Stimulated activated CD8-positive, alpha-beta memory T cell treated with anti-CD3 and anti-CD28 coated beads, Interleukin-4, amount 100 ng/mL, for 1 hour (primary cell): Measurements from ENCODE around the gene ABR.
"Not testable (repeated sequence)": the region's sequence is repeated elsewhere in the genome, so short reads cannot be mapped to it uniquely, and the experiment has no call there.

Experiments
- DNase-seq, 2 donors: peaks; one replicate each; pipeline ENCODE4 v3.0.0-alpha.2; 2020; ENCODE audit warnings: low read depth in 2 of 2, low spot score in 1 of 2

The ABR gene

DNA sequence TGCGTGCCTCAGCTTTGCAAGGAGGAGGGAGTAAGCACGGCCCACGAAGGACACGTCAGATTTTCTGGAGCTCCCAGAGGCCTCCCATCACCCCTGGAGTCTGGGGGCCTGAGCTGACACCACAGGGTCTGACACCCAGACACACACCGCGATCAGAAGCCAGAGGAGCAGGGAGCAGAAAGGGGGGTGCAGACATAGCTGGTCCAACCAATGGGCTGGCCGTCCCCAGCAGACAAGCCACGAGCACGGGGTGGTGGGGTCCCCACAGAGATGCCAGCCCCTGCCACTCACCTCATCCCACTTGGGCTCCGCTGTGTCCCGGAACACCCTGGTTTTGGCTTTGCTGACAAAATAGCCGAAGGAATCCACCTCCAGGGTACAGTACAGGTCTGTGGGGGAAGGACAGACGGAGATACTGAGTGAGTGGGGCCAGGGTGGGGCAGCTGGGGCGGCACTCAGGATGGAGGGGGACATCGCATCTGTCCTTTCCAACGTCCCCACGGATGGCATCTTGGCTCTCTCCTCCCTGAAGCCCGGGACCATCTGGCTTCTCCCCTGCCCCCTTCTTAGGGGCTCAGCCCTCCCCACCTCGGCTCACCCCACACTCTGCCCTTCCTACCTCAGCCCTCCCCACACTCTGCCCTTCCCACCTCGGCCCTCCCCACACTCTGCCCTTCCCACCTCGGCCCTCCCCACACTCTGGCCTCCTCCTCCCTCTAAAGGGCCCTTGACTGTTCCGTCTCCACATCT, 129.4 kb downstream of the ABR start:
- no peak for DNase-seq

DNA sequence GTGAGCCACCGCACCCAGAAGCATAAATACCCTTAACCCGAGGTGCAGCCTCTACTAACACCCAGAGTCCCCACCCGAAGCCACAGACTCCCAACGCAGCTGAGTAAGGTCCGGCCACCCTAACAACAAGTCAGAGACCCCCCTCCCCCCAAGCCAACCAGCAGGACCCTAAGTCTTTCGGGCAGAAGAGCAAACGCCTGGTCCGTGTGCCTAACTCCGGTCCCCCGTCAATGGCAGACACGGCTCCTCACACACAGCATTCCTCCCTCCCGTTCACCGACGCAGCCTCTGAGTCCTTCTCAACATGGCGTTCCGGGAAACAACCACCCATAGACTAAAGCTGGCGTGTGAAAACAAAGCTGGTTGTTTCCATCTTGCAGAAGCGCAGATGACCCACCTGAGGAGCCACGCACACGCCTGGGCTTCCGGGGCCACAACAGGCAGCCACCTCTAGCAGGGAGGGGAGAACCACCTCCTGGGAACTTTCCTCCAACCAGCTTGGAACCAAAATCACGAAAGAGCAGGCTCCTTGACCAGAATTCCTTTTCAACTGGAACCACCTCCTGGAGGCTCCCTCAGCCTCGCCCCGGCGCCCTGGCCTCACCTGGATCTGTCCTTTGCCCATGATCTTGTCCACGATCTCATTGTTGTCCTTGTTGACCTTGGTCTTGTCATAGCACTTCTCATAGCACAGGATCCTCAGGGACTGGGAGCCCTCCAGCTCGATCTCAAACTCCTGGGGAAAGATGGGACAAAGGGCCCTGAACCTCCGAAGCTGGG, 130.1 kb downstream of the ABR start:
- DNase-seq: no peak

DNA sequence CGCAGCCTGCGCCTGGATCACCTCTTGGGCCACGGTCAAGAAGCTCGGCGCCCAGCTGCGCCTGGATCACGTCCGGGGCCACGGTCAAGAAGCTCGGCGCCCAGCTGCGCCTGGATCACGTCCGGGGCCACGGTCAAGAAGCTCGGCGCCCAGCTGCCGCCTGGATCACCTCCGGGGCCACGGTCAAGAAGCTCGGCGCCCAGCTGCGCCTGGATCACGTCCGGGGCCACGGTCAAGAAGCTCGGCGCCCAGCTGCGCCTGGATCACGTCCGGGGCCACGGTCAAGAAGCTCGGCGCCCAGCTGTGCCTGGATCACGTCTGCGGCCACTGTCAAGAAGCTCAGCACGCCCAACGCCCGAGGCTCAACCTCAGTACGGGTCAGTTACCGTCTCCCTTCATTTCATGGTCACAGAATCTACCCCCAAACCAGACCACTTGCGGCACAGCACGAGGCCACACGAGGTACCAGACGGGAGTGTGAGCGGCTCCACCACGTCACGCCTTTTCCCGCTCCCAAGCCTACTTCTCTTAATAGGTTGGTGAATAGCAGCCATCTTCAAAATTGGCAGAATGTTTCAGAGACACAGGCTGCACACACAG, 131.2 kb downstream of the ABR start:
- DNase-seq: not testable (repeated sequence)

DNA sequence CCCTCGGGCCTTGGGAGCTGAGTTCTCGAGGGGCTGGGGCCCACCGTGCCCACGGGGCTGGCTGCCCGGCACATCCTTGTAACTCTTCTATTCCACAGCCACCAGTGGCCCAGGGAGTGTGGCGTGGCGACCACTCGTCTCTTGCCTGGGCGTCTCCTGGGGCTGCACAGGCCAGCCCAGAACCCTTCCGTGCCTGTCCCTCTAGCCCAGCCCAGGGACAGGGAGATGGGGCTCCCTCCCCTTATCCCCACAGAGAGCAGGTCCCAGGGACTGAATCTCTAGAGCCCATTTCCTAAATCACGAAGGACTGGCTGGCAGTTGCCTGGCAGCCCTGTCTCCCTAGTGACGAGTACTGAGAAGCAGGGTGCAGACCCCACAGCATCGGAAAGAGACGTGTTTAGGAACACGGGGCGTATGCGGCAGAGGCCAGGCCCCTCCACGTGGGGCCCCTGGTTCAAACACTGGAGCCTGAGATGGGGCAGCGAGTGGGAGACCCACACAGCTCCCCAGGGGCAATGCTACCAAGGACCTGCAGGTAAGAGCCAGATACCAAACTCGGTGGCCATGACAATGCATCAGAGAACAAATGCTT, 131.8 kb downstream of the ABR start:
- DNase-seq: no peak

DNA sequence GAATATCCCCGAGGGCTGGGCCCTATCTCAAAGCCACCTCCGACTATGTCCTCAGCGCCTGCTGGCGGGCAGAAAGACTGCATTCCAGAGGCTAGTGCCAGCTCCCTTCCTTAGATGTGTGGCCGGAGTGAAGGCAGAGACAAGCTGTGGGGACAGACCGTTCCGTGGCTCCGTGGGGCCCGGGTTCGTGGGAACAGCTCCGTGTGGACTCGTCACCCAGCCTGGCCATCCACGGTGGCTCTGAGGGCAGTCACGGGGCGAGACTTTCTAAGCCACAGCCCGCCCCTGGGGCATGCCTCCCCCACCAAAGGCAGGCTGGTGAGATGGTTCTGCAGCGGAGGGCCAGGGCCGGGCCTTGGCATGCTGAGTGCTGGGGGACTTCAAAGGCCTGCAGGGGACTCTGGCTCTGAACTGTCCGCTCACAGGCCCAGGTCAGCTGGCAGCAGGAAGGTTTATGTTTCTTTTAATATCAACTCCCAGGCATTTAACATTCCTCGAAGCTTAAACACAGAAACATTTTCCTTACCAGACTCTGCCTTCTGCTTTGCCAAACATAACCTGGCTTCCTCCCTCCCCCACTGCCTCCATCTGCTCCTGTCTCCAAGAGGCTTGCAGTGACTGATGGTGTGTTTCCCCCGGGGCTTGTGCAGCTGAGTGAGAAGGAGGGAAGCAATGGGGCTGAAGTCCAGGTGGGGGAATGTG, 132.5 kb downstream of the ABR start:
- no peak for DNase-seq

DNA sequence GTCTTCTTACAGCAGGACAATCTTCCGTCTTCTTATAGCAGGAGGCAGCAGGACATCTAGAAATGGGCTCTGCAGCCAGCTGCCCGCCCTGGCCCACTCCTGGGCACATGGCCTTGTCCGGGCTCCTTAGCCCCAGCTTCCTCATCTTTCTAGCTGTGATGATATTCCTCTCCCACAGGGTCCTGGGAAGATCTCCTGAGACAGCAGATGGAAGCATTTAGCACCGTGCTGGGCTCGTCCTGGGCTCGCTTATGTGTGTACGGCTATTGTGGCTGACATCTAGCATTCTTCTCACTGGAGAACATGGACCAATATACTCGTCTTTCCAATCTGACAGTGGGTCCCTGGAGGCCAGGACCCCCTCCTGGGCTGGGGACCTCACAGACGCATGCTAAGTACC, 134.3 kb downstream of the ABR start:
- DNase-seq: no peak

DNA sequence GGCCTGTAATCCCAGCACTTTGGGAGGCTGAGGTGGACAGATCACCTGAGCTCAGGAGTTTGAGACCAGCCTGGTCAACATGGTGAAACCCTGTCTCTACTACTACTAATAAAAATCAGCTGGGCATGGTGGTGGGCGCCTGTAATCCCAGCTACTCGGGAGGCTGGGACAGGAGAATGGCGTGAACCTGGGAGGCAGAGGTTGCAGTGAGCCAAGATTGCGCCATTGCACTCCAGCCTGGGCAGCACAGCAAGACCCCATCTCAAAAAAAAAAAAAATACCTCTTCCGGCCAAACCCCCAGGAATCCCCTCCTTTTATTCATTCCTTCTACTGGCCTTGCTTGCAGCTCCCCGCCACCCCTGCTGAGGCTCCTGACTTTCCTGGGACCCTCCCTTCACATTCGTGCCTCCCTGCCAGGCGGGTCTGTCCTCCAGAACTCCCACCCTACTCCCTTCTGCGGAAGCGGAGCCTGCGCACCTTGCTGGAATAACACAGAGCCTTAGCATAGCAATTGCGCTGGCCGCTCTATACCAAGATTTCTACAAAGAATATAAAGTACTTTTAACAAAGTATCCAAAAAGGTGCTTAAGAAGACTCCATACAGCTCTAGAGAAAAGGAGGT, 135.3 kb downstream of the ABR start:
- DNase-seq: not testable (repeated sequence)

DNA sequence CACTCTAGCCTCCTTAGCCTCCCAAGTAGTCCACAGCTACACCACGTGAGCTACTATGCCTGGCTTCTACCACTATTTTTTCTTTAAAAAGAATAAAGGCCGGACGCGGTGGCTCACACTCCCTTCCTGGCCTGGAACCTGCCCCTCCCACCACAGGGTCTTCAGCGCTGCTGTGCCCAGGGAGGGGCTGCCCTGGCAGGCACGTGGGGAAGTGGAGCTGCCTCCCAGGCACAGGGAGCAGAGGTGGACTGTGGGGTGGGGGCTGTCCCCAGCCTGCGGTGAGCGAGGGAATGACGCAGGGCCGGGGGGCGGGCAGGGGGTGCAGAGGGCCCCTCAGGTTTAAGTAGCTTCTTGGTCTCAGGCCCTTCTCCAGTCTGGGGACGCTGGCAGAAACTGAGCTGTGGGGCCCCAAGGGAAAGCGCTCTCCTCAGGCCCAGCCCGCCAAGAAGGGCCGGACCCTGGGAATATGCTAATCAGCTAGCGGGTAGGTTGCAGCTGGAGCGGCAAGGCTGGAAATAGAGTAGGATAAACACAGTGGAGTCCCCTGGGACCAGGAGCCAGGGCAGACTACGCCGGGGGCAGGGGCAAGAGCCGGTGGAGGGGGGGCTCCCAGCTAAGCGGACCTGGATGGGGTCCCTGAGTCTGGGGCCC, 136.1 kb downstream of the ABR start:
- DNase-seq: no peak

DNA sequence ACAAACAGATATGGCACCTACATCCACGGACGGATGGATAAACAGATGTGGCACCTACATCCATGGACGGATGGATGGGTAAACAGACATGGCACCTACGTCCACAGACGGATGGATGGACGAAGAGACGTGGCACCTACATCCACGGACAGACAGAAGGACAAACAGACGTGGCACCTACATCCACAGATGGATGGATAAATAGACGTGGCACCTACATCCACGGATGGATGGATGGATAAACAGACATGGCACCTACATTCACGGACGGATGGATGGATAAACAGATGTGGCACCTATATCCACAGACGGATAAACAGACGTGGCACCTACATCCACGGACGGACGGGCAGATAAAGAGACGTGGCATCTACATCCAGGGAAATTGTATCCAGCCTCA, 137.3 kb downstream of the ABR start:
- DNase-seq: no peak

DNA sequence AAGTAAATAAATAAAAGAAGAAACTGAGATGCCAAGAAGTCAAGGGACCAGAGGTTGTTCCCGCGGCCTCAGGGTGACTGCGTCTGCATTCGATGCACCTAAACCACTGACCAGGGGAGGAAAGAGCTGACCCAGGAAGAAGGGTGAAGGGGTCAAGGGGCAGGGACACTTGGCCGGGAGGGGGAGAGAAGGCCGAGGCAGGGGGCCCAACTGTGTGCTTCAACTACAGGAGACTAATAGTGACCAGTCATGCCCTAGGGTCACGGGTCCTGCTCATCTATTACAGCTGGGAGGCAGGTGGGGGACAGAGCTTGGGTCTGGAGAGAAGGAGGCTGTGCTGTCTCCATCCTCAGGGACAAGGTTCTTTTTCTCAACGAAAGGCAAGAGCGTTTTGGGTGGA, 138.0 kb downstream of the ABR start:
- DNase-seq: no peak

DNA sequence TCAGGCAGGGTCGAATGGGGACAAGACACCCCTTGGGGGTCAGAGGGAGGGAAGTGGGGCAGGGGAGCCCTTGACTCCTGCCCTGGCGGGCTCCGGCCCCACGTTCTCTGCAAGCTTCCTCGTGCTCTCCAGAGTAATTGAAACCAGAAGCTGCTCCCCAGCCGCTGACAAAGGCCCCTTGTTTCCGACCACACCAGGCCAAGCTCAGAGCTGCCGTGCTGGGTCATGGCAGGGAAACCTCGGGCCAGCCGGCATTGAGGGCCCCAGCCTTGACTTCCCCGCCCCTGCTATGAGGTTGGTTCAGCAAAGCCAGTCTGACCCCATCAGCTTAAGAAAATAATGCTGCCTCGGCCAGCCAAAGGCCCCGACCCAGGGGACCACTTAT, 139.6 kb downstream of the ABR start:
- DNase-seq: no peak

DNA sequence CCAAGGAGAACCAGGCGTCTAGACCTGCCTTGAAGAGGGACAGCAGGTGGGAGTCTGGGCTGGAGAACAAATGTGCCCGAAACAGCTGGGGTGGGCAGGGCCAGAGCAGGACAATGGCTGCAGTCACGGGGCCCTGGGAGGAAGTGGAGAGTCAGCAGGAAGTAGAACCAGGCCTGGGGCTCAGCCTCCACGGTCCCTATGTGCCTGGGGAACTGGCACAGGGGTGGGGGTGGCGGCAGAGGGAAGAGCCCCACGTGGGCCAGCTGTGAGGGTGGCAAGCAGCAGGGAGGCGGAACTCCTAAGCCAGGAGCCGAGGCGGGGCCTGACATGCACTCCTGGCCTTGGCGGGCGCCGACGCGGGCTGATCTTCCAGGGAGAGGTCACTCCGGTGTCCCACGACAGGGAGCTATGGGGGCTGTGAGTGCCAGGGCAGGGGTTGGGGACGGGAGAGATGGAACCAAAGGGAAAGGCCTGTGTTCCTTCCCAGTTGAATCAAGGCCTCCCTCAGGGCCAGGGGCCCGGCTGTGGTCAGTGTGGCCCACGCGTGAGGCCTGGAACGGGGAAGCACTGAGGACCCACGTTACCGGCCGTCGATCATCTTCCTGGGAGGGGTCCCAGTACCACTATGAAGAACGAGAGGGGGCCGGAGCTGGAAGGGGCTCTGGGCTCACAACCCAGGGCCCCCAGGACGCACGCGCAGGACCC, 140.1 kb downstream of the ABR start:
- no peak for DNase-seq

DNA sequence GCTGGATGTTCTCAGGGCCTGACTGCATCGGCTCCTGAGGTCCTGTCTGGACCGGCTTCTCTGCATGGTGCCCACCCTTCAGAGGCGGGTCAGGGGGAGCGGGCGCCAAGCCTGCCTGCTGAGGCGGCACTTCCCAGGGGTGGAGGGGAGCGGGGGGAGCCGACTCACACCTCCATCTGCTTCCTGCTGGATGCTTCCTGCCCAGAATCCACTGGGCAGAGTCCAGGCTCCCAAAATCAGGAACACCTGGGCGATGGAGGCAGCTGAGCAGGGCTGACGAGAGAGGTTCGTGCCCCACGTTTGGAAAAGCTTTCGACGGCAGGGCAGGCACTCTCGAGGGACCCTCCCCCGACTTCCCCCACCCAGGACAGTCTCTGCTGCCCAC, 140.7 kb downstream of the ABR start:
- no peak for DNase-seq

DNA sequence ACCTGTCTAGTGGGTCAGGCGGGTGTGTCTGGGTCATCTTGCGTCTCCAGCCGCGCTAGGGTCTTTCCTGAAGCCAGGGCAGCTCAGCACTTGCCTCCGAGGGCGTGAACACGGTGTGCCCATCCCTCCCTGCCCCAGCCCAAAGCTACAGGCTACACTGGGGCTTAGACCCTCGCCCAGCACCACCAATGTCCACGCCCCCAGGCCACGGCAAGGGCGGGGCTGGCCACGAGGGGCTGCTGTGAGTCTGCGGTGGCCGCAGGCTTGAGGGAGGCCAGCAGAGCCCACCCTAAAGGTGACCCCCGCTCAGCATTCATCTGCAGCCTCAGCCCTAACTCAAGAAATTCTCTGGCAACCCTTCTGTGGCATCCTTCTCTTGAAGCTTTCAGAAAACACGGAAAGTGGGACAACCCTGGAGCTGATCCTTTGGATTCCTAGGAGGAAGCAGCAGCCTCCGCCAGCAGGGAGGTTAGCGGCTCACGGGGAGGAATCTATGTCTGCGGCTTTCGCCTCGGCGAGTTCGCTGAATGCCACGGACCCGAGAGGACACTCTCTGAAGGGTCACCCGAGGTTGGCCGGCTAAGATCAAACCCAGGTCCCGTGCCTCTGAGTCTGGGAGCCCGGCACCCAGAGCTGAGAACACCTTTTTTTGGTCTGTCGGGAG, 141.2 kb downstream of the ABR start:
- DNase-seq: no peak

DNA sequence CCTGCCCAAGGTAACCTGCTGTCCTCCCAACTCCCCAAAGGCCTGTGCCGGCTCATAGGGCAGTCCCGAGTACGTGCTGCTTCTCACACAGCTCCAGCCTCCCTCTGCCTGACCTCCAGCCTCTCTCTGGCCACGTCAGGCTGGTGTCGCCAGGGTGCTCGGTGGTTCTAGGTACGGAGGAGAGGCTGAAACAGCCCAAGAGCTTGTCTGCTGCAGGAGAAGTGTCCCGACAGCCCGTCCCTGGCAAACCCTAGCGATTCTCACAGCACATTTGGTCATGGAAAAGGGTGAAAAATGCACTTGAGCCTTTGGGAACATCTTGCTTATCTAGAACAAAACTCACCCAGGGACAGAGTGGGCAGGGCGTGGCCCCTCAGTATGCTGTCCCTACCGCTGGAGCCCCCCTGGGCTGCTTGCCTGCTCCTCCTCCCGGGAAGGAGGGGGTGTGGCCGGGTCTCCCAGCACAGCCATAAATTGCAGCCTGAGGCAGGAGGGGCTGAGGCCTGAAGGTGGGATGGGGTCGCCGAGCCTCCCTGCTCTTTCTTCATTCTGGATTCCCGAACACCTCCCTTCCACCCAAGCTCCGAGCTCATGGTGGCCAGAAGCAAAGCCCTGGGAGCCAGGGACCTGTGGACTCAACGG, 142.4 kb downstream of the ABR start:
- no peak for DNase-seq

DNA sequence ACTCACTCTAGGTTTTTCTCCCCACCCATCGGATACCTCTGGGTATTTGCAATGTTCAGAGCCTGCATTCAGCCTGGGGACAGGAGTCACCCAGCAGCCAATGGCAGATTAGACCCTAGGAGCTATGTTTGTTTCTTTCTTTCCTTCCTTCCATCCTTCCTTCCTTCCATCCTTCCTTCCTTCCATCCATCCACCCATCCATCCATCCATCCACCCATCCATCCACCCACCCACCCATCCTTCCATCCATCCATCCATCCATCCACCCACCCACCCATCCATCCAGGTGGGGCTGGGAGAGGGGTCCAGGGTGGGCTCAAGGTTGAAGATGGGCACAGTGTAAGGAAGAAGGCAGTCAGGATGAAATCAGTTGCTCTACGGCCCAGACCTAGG, 142.9 kb downstream of the ABR start:
- no peak for DNase-seq

DNA sequence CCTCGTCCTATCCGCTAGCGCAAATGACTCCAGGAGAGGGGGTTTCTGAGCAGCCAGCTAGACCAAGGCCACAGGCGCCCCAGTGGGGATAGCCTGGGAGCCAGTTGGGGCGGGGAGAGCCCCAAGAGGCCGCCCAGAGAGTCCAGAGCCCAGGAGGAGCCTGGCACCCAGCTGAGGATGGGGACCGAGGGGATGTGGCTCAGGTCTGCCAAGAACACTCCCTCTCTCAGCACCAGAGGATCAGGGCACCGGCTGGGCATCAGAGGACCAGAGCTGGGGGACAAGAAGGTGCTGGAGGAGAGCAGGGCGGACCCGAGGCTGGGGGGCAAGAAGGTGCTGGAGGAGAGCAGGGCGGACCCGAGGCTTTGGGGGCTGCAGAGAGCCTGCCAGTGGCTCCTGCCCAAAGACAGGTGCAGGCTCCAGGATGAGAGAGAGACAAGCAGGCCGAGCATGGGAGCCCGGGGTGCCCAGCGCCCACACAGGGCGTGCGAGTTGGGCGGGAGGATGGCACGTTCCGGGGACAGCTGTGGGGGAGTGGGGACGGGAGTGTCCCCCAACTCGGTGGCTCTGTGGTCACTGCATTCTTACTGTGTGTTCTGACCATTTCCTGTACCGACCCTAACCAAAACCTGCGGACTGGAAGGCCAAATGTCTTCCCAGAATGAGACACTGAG, 143.5 kb downstream of the ABR start:
- no peak for DNase-seq

DNA sequence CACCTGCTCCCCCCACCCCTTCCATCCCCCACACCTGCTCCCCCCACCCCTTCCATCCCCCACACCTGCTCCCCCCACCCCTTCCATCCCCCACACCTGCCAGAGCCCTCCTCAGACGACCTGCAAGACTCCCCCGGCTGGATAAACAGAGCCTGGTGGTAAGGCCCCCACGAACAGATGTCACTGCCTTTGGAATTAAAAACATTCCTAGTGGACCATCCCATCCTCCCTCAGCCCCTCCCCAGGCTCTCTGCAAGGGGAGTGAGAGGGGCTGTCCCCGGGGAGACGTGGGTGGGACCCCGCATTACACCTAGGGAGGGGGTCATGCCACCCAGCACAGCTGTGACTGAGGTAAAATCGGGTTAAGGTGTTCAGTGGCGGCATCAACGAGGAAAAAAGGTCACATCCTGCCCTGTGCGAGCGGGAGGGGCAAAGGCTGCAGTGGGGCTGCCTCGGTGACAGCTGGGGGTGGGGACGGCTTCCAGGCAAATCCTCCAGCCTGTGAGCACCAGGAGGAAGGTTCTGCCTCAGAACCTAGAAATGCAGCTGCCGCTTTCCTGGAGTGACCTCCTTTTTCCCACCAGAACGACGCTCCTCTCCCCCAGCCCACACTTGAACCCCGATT, 144.1 kb downstream of the ABR start:
- no peak for DNase-seq
